ENCODE data around the gene SPDYE6. TPM values are rescaled to one million over a fixed set of nuclear protein-coding genes. Genes with fewer than 3 reads are reported as not detected.

SPDYE6 gene
- total RNA-seq, 1 donor from 2014 or later, result not detected

- no peak overlapping the region for H3K4me3 ChIP-seq (ENCODE audit: low read depth, low read length)
- no peak for DNase-seq (ENCODE audit: low read depth)
- TF ChIP-seq CTCF (IDR thresholded peaks at IDR 0.05; ENCODE audit: insufficient read depth, low read length, poor library complexity, severe bottlenecking), result no peak
- H3K36me3 ChIP-seq (ENCODE audit: control insufficient read depth, insufficient read depth, low read length), result no peaks in the 10 kb centered on the region
- no peaks in the 10 kb centered on the region for H3K27me3 ChIP-seq (ENCODE audit: control insufficient read depth, insufficient read depth, low read length)
These were observed 43.9 kb downstream of the SPDYE6 start for GRCh38 chr7:102312317-102312716.

- no peak for DNase-seq (ENCODE audit: low read depth)
- no peak for TF ChIP-seq CTCF (IDR thresholded peaks at IDR 0.05; ENCODE audit: insufficient read depth, low read length, poor library complexity, severe bottlenecking)
- Histone ChIP-seq H3K27me3 (ENCODE audit: control insufficient read depth, insufficient read depth, low read length) (no peaks in the 10 kb centered on the region), H3K36me3 (ENCODE audit: control insufficient read depth, insufficient read depth, low read length) (no peaks in the 10 kb centered on the region), H3K4me3 (ENCODE audit: low read depth, low read length) (no peak overlapping the region)
These were observed 45.8 kb downstream of the SPDYE6 start for GRCh38 chr7:102310414-102310815.

- no peaks in the 10 kb centered on the region for H3K27me3 ChIP-seq (ENCODE audit: control insufficient read depth, insufficient read depth, low read length)
- peak; percentile 69 for DNase-seq (ENCODE audit: low read depth)
- no peak for TF ChIP-seq CTCF (IDR thresholded peaks at IDR 0.05; ENCODE audit: insufficient read depth, low read length, poor library complexity, severe bottlenecking)
These were observed 49.1 kb downstream of the SPDYE6 start for GRCh38 chr7:102306916-102307677.

DNA sequence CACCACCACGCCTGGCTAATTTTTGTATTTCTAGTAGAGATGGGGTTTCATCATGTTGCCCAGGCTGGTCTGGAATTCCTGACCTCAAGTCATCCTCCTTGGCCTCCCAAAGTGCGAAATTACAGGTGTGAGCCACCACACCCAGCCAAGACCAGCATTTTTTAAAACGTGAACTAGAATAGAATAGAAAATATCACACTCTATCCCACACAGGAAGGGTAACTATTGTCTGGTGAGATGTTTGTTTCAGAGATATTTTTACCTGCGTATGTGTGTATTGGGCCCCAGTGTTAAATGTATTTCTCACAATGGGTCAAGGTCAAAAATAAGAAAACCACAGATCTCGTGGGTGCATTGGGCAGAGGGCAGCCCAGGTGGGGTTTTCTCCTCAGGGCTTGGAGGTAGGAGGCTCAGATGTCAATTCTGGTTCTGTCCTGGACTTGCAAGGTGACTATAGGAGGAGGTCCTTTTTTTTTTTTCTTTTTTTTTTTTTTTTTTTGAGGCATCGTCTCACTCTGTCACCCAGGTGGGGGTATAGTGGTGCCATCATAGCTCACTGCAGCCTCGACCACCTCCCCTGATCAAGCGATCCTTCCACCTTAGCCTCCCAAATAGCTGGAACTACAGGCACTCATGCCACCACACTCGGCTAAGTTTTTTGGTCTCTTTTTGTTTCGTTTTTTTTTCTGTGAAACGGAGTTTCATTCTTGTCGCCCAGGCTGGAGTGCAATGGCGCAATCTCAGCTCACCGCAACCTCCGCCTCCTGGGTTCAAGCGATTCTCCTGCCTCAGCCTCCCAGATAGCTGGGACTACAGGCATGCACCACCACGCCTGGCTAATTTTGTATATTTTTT lies 50.6 kb downstream of the SPDYE6 start:
- H3K4me3 ChIP-seq (ENCODE audit: low read depth, low read length), result no peak overlapping the region
- TF ChIP-seq CTCF (IDR thresholded peaks at IDR 0.05; ENCODE audit: insufficient read depth, low read length, poor library complexity, severe bottlenecking), result no peak
- no peaks in the 10 kb centered on the region for H3K36me3 ChIP-seq (ENCODE audit: control insufficient read depth, insufficient read depth, low read length)
- H3K27me3 ChIP-seq (ENCODE audit: control insufficient read depth, insufficient read depth, low read length), result peaks cover 6% of the 10 kb centered on the region
- no peak for DNase-seq (ENCODE audit: low read depth)

More at GRCh38 chr7:102306916-102307677, 49.1 kb downstream of the SPDYE6 start:
- Histone ChIP-seq H3K36me3 (ENCODE audit: control insufficient read depth, insufficient read depth, low read length) (no peaks in the 10 kb centered on the region), H3K4me3 (ENCODE audit: low read depth, low read length) (no peak overlapping the region)

- Histone ChIP-seq H3K4me3 (ENCODE audit: low read depth, low read length) (no peak overlapping the region), H3K36me3 (ENCODE audit: control insufficient read depth, insufficient read depth, low read length) (no peaks in the 10 kb centered on the region), H3K27me3 (ENCODE audit: control insufficient read depth, insufficient read depth, low read length) (peaks cover 14% of the 10 kb centered on the region)
- no peak for TF ChIP-seq CTCF (IDR thresholded peaks at IDR 0.05; ENCODE audit: insufficient read depth, low read length, poor library complexity, severe bottlenecking)
- no peak for DNase-seq (ENCODE audit: low read depth)
These were observed 51.6 kb downstream of the SPDYE6 start for GRCh38 chr7:102304668-102305067.

Data from kidney epithelial cell (primary cell).